Measurements from ENCODE around the gene LRSAM1.

DNA sequence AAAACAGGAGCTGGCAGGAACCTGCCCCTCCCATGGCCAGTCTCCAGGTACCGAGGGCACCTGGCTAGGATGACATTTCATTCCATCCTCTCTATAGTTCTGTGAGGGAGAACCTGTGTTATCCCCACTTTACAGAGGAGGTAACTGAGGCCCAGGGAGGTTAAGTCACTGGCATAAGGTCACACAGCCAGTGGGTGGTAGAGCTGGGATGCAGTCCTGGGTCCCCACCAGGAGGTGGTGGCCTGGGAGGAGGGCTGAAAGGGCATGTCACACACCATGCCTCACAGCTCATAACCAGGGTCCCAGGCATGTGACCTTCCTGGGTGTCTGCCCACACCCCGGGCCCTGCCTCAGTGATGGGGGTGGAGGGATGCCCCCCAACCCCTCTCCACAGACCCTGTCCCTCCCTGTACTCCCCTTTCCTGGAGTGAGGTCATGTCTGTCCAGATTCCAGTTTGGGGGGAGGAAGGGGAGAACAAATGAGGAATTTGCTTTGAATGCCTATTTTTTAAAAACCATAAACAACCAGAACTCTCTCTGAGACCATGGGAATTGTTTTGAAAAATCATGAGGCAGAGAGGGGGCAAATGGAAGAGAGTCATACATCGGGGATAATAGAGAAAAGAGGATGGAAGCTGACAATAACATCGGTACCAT lies 83.1 kb downstream of the LRSAM1 start:
- TF ChIP-seq, protein P1, sequence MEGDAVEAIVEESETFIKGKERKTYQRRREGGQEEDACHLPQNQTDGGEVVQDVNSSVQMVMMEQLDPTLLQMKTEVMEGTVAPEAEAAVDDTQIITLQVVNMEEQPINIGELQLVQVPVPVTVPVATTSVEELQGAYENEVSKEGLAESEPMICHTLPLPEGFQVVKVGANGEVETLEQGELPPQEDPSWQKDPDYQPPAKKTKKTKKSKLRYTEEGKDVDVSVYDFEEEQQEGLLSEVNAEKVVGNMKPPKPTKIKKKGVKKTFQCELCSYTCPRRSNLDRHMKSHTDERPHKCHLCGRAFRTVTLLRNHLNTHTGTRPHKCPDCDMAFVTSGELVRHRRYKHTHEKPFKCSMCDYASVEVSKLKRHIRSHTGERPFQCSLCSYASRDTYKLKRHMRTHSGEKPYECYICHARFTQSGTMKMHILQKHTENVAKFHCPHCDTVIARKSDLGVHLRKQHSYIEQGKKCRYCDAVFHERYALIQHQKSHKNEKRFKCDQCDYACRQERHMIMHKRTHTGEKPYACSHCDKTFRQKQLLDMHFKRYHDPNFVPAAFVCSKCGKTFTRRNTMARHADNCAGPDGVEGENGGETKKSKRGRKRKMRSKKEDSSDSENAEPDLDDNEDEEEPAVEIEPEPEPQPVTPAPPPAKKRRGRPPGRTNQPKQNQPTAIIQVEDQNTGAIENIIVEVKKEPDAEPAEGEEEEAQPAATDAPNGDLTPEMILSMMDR (IDR thresholded peaks at IDR 0.05) = no peak
- TF ChIP-seq EP300 (IDR thresholded peaks at IDR 0.05) = no peak
- no peak for TF ChIP-seq POLR2AphosphoS5 (IDR thresholded peaks at IDR 0.05)

Measured in gastroesophageal sphincter (tissue), 3 donors.